ENCODE results near the gene ATP1A2.
A peak's percentile ranks its signal among the peaks of the same experiment; 100 is the strongest.

DNA sequence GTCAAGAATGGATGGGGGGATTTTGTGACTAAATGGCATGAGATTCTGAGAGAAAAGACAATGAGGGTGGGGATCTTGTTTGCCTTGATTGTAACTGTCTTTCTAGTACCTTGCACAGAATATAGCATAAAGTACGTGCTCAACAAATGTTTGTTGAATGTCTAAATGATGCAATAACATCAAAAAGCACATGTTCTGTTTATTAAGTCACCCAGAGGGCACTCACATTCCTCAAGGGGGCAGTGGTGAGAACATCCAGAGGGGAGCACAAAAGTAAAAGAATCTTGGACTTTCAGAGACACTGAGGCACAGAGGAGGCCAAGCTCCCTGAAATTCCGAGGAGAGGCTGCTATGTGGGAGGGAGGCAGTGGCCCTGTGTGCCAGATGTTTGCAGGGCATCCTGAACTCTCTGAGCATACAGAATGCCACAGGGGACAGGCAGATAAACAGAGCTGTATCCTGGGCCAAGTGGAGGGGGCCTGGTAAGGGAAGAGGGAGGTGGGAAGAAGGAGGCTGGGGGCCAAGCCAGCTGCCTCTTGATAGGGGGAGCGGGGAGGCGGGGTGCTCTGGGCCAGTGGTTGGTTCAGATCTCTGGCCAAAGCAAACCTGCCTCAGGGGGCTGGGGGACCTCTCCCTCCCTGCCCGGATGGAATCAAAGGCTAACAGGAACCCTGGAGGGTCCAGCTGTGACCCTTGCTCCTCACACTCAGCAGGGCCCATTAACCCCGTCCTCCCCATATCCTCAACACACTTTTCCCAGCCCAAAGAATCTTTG is 6.5 kb upstream of the ATP1A2 start:
- TF ChIP-seq EZH2 (IDR thresholded peaks at IDR 0.05; ENCODE audit: borderline replicate concordance, low read depth, low read length, severe bottlenecking): no peak
- peak; percentile 55 to 58 for TF ChIP-seq CTCF (IDR thresholded peaks at IDR 0.05; ENCODE audit: extremely low read depth in 1 of 2, insufficient read depth in 1 of 2, low read depth in 1 of 2, low read length in 2 of 2)
- no peak for TF ChIP-seq POLR2A (IDR thresholded peaks at IDR 0.05; ENCODE audit: low read depth, low read length)
- no peak for TF ChIP-seq MAX (IDR thresholded peaks at IDR 0.05; ENCODE audit: insufficient read depth, insufficient read length)
- TF ChIP-seq POLR2AphosphoS5 (IDR thresholded peaks at IDR 0.05; ENCODE audit: insufficient read depth, low read depth, low read length): no peak
- TF ChIP-seq JUN (IDR thresholded peaks at IDR 0.05; ENCODE audit: borderline replicate concordance, insufficient read depth, insufficient read length, low read depth): no peak

Measured in endothelial cell of umbilical vein (primary cell).